ENCODE measurements around the gene ZNF717.
"Not testable (repeated sequence)": the region's sequence is repeated elsewhere in the genome, so short reads cannot be mapped to it uniquely, and the experiment has no call there.

ZNF717 gene

DNA sequence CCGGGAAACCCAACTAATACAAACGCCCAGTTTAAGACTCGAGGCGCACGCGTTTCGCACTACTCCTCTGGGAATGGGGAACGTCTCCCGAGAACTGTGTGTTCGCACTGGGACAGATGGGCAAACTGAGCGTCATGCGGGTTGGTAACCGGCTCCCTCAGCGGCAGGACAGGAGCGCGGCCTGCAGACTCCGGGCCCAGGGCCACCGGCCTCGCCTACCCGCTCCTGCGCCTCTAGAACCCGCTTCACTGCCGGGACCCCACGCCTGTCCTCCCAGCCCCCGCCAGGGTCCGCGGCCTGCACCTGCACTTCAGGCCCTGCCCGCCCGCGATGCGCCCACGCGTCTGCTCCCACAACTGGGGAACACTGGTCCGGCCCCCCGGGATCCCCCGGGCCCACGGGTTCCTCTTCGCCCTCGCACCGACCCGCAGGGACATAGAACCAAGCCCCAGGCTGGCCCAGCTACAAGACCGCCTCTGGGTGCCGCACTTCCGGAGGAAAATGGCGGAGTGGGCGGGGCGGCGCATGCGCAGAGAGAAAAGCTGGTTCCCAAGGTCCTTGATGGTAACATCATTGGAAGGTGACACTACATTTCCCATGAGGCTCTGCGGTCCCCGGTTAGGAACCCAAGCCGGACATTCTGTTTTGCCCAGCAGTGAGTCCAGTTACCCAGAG, at the start of gene ZNF717:
TSS of gene ZNF717 (minus strand) at position 469 of the 675 bp plus-strand sequence. CDS start 2,187 bp downstream, outside the sequence.
- DNase-seq: peak; percentile 27

DNA sequence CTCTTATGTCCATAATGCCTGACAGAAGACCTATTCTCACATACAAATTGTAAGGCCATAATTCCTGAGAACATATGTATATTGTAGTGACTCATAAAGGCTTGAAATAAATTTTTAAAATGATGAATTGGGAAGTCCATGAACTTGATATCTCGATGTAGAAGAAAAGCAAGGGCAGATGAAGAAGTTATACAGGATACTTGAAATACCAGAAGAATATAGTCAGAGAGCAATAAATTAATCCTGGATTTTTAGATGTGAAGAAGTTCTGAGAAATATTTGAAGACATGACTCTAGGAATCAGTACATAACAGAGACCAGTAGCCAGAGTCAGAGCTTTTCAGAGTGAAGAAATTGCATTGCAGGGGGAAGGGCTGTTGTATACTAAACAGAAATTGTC, 45.7 kb upstream of the ZNF717 start:
- not testable (repeated sequence) for DNase-seq

DNA sequence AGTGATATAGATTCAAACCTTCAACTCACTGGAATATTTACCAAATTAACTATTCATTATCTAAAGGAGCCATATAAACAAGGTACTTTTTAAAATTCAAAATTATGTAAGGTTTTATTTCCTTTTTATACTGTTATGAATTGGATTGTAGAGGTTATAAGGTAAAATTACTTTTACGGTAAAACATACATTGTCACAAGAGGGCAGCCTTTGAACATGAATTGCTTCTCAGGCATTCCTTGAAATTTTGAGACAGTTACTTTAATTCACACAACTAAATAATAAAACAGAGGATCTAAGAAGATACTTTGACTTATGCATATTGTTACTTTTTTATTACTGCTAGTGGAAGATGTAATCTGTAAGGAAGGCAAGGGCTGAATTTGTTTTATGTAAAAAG, 32.7 kb upstream of the ZNF717 start:
- DNase-seq: not testable (repeated sequence)

DNA sequence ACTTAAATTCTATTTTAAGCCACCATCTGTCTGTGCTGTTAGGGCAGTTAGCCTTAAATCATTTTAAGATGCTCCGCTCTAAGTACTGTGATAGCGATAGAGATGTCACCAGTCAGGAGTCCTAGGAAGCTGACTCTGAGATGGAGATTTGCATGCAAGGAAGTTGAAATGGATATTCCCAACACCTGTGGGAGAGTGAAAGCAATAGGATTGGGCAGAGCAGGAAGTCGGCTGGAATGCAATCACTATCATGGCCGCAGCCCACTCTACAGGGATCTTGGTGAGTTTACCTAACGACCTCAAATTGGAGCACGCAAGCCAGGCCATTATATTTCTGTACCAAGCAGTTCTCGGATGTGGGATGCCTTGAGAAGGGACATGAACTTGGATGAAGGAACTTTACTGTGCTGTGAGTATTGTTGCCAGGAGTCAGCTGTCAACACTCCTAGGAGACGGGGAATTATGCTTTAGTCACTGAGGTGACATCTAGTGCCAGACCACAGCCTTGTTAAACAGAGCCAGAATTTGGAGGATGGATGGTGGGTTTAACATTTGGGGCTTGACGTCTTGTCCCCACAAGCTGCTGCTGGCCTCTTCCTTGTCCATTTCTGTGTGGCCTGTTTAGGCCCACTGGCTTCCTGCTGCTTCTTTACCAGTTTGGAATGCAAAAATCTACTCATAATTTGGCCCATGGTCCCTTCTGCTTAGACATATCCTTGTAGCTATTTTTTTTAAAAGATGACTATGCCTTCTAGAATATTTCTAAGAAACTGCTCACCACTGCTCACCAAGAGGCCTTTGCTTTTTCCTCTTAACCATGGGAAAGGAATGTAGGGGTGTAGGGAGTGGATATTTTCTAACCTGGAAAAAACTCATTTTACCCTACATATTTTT, 31.2 kb upstream of the ZNF717 start:
- not testable (repeated sequence) for DNase-seq

DNA sequence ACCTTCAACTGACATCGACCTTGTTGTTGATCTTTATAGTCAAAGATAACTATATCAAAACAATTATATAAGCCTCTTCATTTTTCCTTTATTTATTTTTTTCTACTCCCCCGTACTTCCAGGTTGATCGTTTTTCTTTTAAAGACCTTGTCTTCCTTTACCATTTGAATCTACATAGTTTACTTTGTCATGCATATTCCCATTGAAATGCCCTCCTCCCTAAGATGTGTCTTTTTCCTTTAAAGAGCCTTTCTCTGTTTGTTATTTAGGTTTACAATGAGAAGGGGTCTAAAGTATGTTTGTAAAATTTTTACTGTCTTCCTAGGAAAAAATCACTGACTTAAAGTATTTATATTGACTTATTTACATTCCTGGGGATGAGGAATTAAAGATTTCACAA, 29.4 kb upstream of the ZNF717 start:
- no peak for DNase-seq

DNA sequence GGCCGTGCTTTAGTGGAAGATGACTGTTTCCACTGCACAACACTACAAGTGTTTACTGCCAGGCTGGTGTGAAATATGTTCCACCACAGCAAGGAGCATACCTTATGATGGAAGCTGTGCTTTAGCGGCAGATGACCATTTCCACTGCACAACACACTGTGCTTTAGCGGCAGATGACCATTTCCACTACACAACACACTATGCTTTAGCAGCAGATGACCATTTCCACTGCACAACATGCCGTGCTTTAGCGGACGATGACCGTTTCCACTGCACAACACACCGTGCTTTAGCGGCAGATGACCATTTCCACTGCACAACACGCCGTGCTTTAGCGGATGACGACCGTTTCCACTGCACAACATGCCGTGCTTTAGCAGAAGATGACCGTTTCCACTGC, 2.8 kb downstream of the ZNF717 start:
- no peak for DNase-seq

DNA sequence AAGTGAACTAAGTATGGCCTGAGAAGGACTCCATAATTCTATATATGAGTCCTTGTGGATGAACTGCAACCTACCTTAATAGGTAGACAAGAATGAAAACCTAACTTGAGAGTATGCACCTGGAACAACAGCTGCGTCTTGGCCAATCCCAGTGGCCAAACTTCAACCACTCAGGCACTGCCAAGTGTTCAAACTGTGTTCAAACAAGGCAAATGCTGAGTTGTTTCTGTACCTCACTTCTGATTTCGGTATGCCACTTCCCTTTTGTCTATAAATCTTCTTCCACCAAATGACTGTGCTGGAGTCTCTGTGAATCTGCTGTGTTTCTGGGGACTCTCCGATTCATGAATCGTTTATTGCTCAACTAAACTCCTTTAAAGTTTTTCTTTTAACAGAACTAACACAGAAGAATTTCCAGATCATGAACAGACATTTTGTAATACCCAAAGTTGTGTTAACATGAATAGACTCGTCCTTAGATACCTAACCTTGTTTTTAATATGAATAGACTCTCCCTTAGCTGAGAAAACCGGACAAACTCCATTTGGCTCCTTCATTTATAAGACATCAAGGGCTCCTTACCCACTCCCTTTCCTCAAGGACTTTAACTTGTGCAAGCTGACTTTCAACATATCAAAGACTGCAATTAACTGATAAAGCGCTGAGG, 4.1 kb downstream of the ZNF717 start:
- no peak for DNase-seq

DNA sequence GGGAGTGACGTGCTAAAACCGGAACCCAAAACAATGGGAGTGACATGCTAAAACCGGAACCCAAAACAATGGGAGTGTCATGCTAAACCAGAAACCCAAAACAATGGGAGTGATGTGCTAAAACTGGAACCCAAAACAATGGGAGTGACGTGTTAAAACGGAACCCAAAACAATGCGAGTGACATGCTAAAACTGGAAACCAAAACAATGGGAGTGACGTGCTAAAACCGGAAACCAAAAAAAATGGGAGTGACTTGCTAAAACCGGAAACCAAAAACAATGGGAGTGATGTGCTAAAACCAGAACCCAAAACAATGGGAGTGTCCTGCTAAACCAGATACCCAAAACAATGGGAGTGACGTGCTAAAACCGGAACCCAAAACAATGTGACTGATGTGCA, 7.6 kb downstream of the ZNF717 start:
- DNase-seq: not testable (repeated sequence)

DNA sequence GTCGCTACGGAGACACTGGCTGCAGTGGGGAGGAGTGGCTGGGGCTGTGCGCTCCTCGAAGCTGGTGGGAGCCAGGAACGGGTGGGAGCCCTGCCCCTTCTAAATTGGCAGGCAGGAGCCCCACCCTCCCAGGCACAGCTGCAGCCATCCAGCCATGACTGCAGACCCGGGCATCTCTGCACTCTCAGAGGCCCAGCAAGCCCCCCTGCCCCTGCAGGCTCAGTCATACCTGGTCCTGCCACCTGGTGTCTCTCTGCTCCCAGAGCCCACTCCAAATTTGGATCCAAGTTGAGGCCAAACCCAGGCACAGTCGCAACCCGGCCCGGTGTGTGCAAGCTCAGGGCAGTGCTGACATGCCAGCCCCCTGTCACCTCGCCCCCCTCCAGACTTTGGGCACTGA, 13.7 kb downstream of the ZNF717 start:
- not testable (repeated sequence) for DNase-seq

DNA sequence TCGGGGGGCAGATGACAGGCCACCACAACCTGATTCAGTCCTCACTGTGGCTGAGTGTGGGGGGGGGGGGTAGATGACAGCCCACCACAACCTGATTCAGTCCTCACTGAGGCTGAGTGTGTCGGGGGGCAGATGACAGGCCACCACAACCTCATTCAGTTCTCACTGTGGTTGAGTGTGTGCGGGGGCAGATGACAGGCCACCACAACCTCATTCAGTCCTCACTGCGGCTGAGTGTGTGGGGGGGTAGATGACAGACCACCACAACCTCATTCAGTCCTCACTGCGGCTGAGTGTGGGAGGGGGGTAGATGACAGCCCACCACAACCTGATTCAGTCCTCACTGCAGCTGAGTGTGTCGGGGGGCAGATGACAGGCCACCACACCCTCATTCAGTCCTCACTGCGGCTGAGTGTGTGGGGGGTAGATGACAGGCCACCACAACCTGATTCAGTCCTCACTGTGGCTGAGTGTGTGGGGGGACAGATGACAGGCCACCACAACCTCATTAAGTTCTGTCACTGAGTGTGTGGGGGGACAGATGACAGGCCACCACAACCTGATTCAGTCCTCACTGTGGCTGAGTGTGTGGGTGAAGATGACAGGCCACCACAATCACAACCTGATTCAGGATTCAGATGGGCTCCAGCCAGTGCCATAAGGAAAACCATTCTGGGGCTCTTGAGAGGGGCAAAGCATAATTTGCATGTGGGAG, 16.9 kb downstream of the ZNF717 start:
- no peak for DNase-seq

DNA sequence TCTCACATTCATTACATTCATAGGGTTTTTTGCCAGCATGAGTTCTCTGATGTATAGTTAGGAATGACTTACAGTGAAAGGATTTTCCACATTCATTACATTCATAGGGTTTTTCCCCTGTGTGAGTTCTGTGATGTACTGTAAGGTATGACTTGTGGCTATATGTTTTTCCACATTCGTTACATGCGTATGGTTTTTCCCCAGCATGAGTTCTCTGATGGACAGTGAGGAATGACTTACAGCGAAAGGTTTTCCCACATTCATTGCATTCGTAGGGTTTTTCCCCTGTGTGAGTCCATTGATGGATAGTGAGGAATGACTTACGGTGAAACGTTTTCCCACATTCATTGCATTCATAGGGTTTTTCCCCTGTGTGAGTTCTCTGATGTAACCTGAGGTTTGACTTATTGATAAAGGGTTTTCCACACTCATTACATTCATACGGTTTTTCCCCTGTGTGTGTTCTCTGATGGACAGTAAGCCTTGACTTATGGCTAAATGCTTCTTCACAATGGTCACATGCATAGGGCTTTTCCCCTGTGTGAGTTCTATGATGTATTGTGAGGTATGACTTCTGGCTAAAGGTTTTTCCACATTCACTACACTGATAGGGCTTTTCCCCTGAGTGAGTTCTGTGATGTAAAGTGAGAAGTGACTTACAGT, 47.4 kb downstream of the ZNF717 start:
- DNase-seq: no peak

DNA sequence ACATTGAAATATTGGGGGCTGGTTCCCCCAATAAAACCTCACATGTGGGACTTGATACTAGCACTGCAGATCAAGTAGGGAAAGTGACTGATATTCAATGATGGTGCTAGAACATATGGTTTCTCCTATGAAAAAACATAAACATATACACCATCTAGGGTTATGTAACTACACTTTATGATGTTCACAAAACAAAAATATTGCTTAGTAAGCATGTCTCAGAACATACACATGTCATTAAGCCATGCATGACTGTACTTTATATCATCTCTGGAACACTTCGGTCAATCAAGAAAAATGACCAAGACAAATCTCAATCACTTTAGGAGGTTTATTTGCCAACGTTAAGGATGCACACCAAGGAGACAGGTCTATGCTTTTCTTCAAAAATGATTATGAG, 57.4 kb downstream of the ZNF717 start:
- DNase-seq: no peak

DNA sequence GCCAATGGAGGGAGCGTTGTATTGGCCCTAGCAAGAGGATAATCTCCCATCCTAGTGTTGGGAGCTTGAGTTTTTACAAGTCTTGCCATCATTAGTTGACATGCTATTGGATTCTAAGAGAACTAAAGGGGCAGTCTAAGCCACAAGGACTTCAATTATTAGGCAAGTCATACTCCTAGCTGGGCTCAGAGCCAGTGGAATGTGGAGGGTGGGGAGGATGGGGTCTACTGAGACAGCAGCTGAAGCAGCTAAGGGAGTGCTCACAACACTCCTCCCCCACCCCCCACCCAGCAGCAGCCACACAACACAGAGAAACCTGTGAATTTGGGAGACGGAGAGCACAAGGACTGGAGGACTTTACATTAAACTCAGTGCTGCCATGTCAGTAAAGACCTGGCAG, 93.3 kb downstream of the ZNF717 start:
- DNase-seq: no peak

DNA sequence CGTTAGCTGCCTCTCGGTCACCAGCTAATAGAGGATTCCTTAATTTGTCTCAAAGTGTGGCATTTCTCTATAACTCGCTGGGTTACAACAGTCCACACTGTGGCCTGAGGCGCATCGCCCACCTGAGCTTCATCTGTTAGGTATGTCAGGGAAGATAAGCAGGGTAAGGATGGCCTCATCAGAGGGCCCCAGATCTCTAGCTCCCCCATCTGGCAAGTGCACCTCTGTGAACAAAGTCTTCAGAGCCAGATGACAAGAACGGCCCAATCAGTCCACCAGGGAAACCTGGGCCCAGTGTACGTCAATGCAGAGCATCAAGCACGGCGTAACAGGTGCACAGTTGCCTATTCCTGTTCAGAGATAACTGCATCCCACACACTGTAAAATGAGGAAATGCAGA, 98.0 kb downstream of the ZNF717 start:
- DNase-seq: no peak
